ENCODE data around the gene CD96.

Gene CD96

DNA sequence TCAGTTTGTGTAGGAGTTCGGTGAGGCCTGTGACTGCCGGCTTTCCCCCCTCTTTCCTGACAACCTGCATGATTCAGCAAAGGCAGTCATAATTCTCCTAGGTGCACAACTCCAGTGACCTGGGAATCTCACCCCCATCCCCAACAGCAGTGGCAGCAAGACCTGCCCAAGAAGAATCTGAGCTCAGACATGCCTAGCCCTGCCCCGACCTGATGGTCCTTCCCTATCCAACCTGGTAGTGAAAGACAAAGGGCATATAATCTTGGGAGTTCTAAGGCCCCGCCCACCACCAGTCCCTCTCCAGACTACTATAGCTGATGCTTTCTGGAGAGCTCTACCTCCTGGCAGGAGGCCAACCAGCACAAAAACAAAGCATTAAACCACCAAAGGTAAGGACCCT lies 97.3 kb downstream of the CD96 start:
- H3K4me3 Mint-ChIP-seq: no peak overlapping the region
- ATAC-seq: no peak
- H3K27ac Mint-ChIP-seq: no peak overlapping the region
- H3K27me3 Mint-ChIP-seq: no peaks in the 10 kb centered on the region
- H3K4me1 Mint-ChIP-seq: no peaks in the 10 kb centered on the region
- peaks cover 25% of the 10 kb centered on the region for H3K9me3 Mint-ChIP-seq
- peaks cover 65% of the 10 kb centered on the region for H3K36me3 Mint-ChIP-seq (ENCODE audit: low read depth)
- DNase-seq: no peak

GRCh38 chr3:111648991-111649579 lies 107.1 kb downstream of the CD96 start:
- DNase-seq: no peak
- Mint-ChIP-seq H3K27me3 (no peaks in the 10 kb centered on the region), H3K9me3 (no peaks in the 10 kb centered on the region), H3K36me3 (ENCODE audit: low read depth) (peaks cover 41% of the 10 kb centered on the region), H3K4me1 (peaks cover 3% of the 10 kb centered on the region), H3K4me3 (no peak overlapping the region), H3K27ac (no peak overlapping the region)
- no peak for ATAC-seq

DNA sequence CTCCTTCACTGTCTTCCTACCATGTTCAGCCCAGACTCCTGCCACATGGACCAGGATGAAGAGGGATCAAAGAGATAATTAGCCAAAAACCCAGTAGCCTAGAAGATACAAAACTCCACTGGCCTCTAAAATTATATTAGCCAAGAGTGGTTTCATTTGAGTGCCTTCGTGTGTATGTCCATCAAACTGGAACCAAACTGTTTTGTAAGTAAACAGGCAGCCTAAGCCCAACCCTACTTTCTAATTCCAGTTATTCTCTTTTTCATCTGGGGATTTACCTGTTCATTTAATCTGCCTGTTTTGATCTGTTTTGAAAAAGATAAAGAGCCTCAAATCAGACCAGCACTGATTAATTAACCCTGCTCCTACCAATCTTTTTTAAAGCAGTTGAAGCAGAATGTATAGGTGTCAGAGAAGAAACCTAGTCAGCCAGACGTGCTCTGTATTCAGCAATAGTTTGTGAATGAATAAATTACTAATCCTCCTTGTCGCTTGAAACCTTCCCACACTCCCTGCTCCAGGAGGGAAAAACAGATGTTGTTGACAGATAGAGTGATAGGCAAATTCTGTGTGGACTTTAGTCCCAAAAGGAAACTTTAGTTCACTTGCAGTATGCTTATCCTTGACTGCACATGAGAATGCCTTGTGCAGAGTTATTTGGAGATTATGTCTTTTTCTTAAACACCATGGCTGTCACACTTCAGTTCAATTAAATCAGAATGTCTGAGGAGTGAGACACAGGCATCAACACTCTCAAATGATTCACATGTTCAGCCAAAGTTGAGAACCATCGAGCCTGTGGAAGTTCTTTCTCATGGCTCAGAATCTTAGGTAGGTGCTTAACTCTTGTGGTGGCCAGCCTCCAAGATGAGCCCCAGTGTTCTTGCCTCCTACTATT lies 108.6 kb downstream of the CD96 start:
- Mint-ChIP-seq H3K27me3 (no peaks in the 10 kb centered on the region), H3K4me3 (no peak overlapping the region), H3K9me3 (no peaks in the 10 kb centered on the region), H3K4me1 (peaks cover 3% of the 10 kb centered on the region), H3K36me3 (ENCODE audit: low read depth) (peaks cover 47% of the 10 kb centered on the region), H3K27ac (no peak overlapping the region)
- no peak for ATAC-seq
- no peak for DNase-seq

GRCh38 chr3:111652492-111653180 lies 110.6 kb downstream of the CD96 start:
- Mint-ChIP-seq H3K9me3 (peaks cover 3% of the 10 kb centered on the region), H3K27me3 (no peaks in the 10 kb centered on the region), H3K27ac (no peak overlapping the region), H3K36me3 (ENCODE audit: low read depth) (peaks cover 36% of the 10 kb centered on the region), H3K4me1 (peaks cover 3% of the 10 kb centered on the region), H3K4me3 (no peak overlapping the region)
- ATAC-seq (no peak), DNase-seq (no peak)

DNA sequence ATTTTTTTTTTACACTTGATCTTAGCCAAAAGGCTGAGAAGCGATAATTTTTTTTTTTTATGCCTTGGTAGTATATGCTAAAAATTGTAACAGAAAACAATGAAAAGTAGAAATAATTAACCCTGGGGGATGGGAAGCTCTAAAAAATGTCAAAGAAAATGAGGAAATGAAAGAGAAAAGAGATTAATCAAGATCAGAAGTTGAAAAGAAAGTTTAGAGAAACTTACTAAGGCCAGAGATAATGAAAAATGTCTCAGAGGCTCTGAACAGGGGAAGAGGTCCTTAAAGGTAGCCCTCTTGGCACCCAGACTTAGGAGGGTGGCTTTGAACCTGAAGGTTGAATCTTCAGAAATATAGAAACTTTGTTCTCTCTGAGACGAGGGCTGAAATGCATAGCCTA lies 111.8 kb downstream of the CD96 start:
- DNase-seq: no peak
- H3K4me1 Mint-ChIP-seq: peaks cover 3% of the 10 kb centered on the region
- H3K27me3 Mint-ChIP-seq: no peaks in the 10 kb centered on the region
- peaks cover 35% of the 10 kb centered on the region for H3K36me3 Mint-ChIP-seq (ENCODE audit: low read depth)
- H3K9me3 Mint-ChIP-seq: peaks cover 3% of the 10 kb centered on the region
- H3K27ac Mint-ChIP-seq: no peak overlapping the region
- H3K4me3 Mint-ChIP-seq: no peak overlapping the region
- no peak for ATAC-seq

DNA sequence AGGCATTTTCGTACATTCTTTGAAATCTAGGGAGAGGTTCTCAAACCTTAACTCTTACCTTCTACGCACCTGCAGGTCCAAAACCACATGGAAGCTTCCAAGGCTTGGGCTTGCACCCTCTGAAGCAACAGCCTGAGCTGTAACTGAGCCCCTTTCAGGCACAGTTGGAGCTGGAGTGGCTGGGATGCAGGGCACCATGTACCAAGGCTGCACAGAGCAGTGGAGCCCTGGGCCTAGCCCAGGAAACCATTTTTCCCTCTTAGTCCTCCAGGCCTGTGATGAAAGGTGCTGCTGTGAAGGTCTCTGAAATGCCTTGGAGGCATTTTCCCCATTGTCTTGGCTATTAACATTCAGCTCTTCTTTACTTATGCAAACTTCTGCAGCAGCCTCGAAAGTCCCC lies 120.0 kb downstream of the CD96 start:
- Mint-ChIP-seq H3K27me3 (no peaks in the 10 kb centered on the region), H3K4me3 (no peak overlapping the region), H3K9me3 (peaks cover 41% of the 10 kb centered on the region), H3K36me3 (ENCODE audit: low read depth) (peaks cover 46% of the 10 kb centered on the region), H3K27ac (no peak overlapping the region), H3K4me1 (peaks cover 25% of the 10 kb centered on the region)
- DNase-seq: no peak
- ATAC-seq: no peak

DNA sequence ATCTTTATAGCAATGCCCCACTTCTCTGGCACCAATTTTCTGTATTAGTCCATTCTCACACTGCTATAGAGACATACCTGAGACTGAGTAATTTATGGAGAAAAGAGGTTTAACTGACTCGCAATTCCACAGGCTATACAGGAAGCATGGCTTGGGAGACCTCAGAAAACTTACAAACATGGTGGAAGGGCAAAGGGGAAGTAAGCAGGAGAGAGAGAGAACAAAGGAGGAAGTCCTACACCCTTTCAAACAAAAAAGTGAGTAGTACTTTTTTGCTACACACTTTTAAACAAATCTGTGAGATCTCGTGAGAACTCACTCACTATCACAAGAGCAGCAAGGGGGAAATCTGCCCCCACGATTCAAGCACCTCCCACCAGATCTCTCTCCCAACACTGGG lies 120.9 kb downstream of the CD96 start:
- Mint-ChIP-seq H3K36me3 (ENCODE audit: low read depth) (peaks cover 46% of the 10 kb centered on the region), H3K27ac (peak overlapping the region; percentile 36), H3K4me3 (no peak overlapping the region), H3K27me3 (no peaks in the 10 kb centered on the region), H3K9me3 (peaks cover 41% of the 10 kb centered on the region), H3K4me1 (peaks cover 34% of the 10 kb centered on the region)
- no peak for ATAC-seq
- DNase-seq: no peak

DNA sequence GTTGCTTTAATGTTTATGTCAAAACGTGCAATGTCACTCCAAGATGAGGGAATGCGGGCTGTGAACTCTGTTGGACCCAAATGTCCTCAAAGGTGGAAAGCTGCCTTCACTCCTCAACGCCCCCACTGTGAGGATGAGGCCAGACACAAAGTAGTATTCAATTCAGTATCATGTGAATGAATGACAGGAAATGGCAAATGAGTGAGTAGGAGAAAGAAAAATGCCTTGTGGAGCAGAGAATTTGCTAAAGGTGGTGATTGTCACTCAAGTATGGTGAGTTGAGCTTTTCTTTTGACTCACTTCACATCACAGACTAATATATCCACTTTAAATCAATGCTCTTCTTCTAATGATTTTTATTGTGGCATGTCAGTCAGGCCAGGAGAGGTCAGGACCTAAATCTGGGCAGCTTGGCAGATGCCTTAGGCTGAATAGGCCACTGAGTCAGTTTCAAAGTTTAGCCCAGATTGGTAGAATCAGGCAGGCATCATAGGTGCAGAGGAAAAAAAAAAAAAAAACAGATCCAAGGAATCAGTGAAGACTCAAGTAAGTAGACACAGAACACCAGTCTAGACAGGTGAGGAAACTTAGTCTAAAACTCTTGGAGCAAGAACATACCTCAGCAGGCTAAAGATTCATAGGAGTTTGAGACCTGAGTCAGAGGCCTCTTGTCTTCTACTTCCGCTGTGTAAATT lies 124.2 kb downstream of the CD96 start:
- H3K4me1 Mint-ChIP-seq: peaks cover 61% of the 10 kb centered on the region
- peak overlapping the region; percentile 46 for H3K27ac Mint-ChIP-seq
- no peaks in the 10 kb centered on the region for H3K27me3 Mint-ChIP-seq
- DNase-seq (no peak), ATAC-seq (no peak)
- H3K4me3 Mint-ChIP-seq: no peak overlapping the region
- peaks cover 26% of the 10 kb centered on the region for H3K9me3 Mint-ChIP-seq
- peaks cover 29% of the 10 kb centered on the region for H3K36me3 Mint-ChIP-seq (ENCODE audit: low read depth)

- H3K4me3 Mint-ChIP-seq: peak overlapping the region; percentile 53
- H3K36me3 Mint-ChIP-seq (ENCODE audit: low read depth): peaks cover 27% of the 10 kb centered on the region
- ATAC-seq (no peak), DNase-seq (no peak)
- H3K27ac Mint-ChIP-seq: peak overlapping the region; percentile 88
- no peaks in the 10 kb centered on the region for H3K27me3 Mint-ChIP-seq
- peaks cover 20% of the 10 kb centered on the region for H3K9me3 Mint-ChIP-seq
- peaks cover 68% of the 10 kb centered on the region for H3K4me1 Mint-ChIP-seq
These were observed 125.2 kb downstream of the CD96 start for GRCh38 chr3:111667170-111667569.

- peak overlapping the region; percentile 88 for H3K27ac Mint-ChIP-seq
- H3K9me3 Mint-ChIP-seq: peaks cover 15% of the 10 kb centered on the region
- peaks cover 70% of the 10 kb centered on the region for H3K4me1 Mint-ChIP-seq
- H3K27me3 Mint-ChIP-seq: no peaks in the 10 kb centered on the region
- DNase-seq: peak; percentile 50
- H3K36me3 Mint-ChIP-seq (ENCODE audit: low read depth): peaks cover 21% of the 10 kb centered on the region
- ATAC-seq: peak; percentile 96
- peak overlapping the region; percentile 53 for H3K4me3 Mint-ChIP-seq
These were observed 125.7 kb downstream of the CD96 start for GRCh38 chr3:111667621-111668239.

- Mint-ChIP-seq H3K9me3 (peaks cover 11% of the 10 kb centered on the region), H3K4me3 (no peak overlapping the region), H3K4me1 (peaks cover 76% of the 10 kb centered on the region), H3K27me3 (no peaks in the 10 kb centered on the region), H3K36me3 (ENCODE audit: low read depth) (peaks cover 16% of the 10 kb centered on the region), H3K27ac (peak overlapping the region; percentile 88)
- ATAC-seq: no peak
- DNase-seq: no peak
These were observed 126.3 kb downstream of the CD96 start for GRCh38 chr3:111668326-111668725.

- ATAC-seq: peak; percentile 50
- Mint-ChIP-seq H3K4me1 (peaks cover 83% of the 10 kb centered on the region), H3K9me3 (peaks cover 5% of the 10 kb centered on the region), H3K27ac (peak overlapping the region; percentile 71), H3K4me3 (no peak overlapping the region), H3K36me3 (ENCODE audit: low read depth) (peaks cover 10% of the 10 kb centered on the region), H3K27me3 (no peaks in the 10 kb centered on the region)
- DNase-seq: no peak
These were observed 127.0 kb downstream of the CD96 start for GRCh38 chr3:111668888-111669488.

DNA sequence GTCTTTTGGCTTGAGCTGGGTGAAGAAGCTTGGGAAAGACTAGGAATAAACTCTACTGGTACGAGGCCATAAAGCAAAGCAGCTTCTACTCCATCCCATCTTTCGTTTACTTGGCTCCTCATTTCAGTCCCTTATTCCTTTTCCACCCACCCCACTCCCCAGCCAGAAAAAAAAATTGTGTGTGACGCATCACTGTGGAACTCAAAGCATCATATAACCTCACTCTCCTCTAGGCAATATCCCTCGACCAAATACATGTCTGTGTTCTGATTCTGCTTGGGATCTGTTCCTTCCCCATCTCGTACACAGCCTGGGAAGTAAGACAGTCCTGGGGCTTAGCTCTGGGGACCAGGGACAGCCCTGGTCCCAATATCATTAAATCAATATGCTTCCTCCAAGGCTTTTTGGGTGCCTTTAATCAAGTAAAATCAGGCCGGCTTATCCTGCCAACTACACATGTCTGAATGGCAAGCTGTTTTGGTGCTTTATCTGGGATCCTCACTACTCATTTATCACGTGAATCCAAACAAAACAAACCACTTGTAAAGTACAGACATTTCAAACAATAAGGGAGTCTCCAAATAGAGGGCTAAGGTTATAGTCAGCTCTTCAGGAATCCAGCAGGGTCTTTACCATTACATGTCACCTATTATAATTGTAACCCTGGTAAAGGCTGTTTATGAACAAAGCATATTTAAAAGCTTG lies 128.1 kb downstream of the CD96 start:
- no peak overlapping the region for H3K4me3 Mint-ChIP-seq
- no peak for DNase-seq
- peak overlapping the region; percentile 71 for H3K27ac Mint-ChIP-seq
- ATAC-seq: no peak
- H3K9me3 Mint-ChIP-seq: no peaks in the 10 kb centered on the region
- peaks cover 3% of the 10 kb centered on the region for H3K27me3 Mint-ChIP-seq
- H3K4me1 Mint-ChIP-seq: peaks cover 83% of the 10 kb centered on the region
- H3K36me3 Mint-ChIP-seq (ENCODE audit: low read depth): peaks cover 2% of the 10 kb centered on the region

All from activated naive CD8-positive, alpha-beta T cell treated with anti-CD3 and anti-CD28 coated beads, Interleukin-2, amount 50 U/mL, for 24 hours (primary cell).